GM23338 (cell line): ENCODE results near the gene NFYA. TPM values are rescaled to one million over a fixed set of nuclear protein-coding genes. Genes with fewer than 3 reads are reported as not detected.

ENCODE experiments used
- ATAC-seq: fragments of 200-7000 bp; cut with Tn5 transposase; 3 replicates; pipeline ENCODE4 v1.9.1; 2020
- DNase-seq: peaks from one replicate; pipeline ENCODE4 v3.0.0-alpha.2; 2015; ENCODE audit warnings: low spot score
- H2AFZ ChIP-seq: fragments of 200-600 bp; sonication (generic); 2 replicates; pipeline ENCODE4 v1.8.0; 2016; ENCODE audit warnings: antibody characterized with exemption, mild to moderate bottlenecking, moderate library complexity
- H3F3A ChIP-seq: fragments of 200-600 bp; sonication (generic); replicated peaks from 2 replicates; pipeline ENCODE4 v1.8.0; 2017; ENCODE audit warnings: antibody characterized with exemption, mixed run types, low read depth
- H3K27ac ChIP-seq: fragments of 200-600 bp; sonication (generic); 2 replicates; pipeline ENCODE4 v1.6.1; 2016; ENCODE audit warnings: low read depth
- H3K27me3 ChIP-seq: fragments of 200-600 bp; sonication (generic); 2 replicates; pipeline ENCODE4 v1.8.0; 2016; ENCODE audit warnings: mild to moderate bottlenecking, mixed run types, moderate library complexity; ENCODE audit not compliant: insufficient read depth
- H3K36me3 ChIP-seq: fragments of 200-600 bp; sonication (generic); 2 replicates; pipeline ENCODE4 v1.8.0; 2016; ENCODE audit warnings: mild to moderate bottlenecking; ENCODE audit not compliant: insufficient read depth
- H3K4me1 ChIP-seq: fragments of 200-600 bp; sonication (generic); 2 replicates; pipeline ENCODE4 v1.8.0; 2016; ENCODE audit warnings: mild to moderate bottlenecking, moderate library complexity; ENCODE audit not compliant: insufficient read depth
- H3K4me2 ChIP-seq: fragments of 200-600 bp; sonication (generic); 2 replicates; pipeline ENCODE4 v1.7.1; 2017; ENCODE audit warnings: mixed run types
- H3K4me3 ChIP-seq: fragments of 200-600 bp; sonication (generic); 2 replicates; pipeline ENCODE4 v1.6.1; 2016; ENCODE audit warnings: mixed run types
- H3K79me2 ChIP-seq: fragments of 200-600 bp; sonication (generic); replicated peaks from 2 replicates; pipeline ENCODE4 v1.8.0; 2017; ENCODE audit warnings: mild to moderate bottlenecking; ENCODE audit not compliant: insufficient read depth
- H3K9me2 ChIP-seq: fragments of 200-600 bp; sonication (generic); 2 replicates; pipeline ENCODE4 v1.8.0; 2017; ENCODE audit not compliant: insufficient read depth
- H4K20me1 ChIP-seq: fragments of 200-600 bp; sonication (generic); replicated peaks from 2 replicates; pipeline ENCODE4 v1.8.0; 2017; ENCODE audit warnings: mild to moderate bottlenecking; ENCODE audit not compliant: insufficient read depth
- H3K27ac Mint-ChIP-seq: 2 replicates; pipeline ENCODE4 v1.8.0; 2020; ENCODE audit warnings: inconsistent platforms, mild to moderate bottlenecking, moderate library complexity, mixed read lengths
- H3K27me3 Mint-ChIP-seq: 3 replicates; pipeline ENCODE4 v1.8.0; 2022; ENCODE audit warnings: low read depth, mild to moderate bottlenecking, moderate library complexity, mixed read lengths, inconsistent platforms; ENCODE audit not compliant: insufficient read depth, poor library complexity
- H3K36me3 Mint-ChIP-seq: 3 replicates; pipeline ENCODE4 v1.8.0; 2021; ENCODE audit warnings: low read depth, mild to moderate bottlenecking, inconsistent platforms, moderate library complexity, mixed read lengths
- H3K4me1 Mint-ChIP-seq: 3 replicates; pipeline ENCODE4 v1.8.0; 2020; ENCODE audit warnings: mild to moderate bottlenecking, inconsistent platforms, mixed read lengths
- H3K4me3 Mint-ChIP-seq: 3 replicates; pipeline ENCODE4 v1.8.0; 2021; ENCODE audit warnings: moderate library complexity, mild to moderate bottlenecking, inconsistent platforms, mixed read lengths
- H3K9me3 Mint-ChIP-seq: 3 replicates; pipeline ENCODE4 v1.8.0; 2020; ENCODE audit warnings: moderate library complexity, mild to moderate bottlenecking, inconsistent platforms, mixed read lengths
- EZH2 ChIP-seq: fragments of 200-600 bp; sonication (generic); IDR thresholded peaks from one replicate; pipeline ENCODE4 v1.8.0; 2017; ENCODE audit warnings: antibody characterized with exemption, mild to moderate bottlenecking, low read depth; ENCODE audit not compliant: unreplicated experiment
- EZH2phosphoT487 ChIP-seq: fragments of 200-600 bp; sonication (generic); IDR thresholded peaks from one replicate; pipeline ENCODE4 v1.8.1; 2018; ENCODE audit warnings: antibody characterized with exemption; ENCODE audit not compliant: unreplicated experiment
- JUNB ChIP-seq: IDR thresholded peaks from one replicate; pipeline ENCODE4 v1.6.1; 2016; ENCODE audit warnings: antibody characterized with exemption; ENCODE audit not compliant: unreplicated experiment
- NANOG ChIP-seq: IDR thresholded peaks from 2 replicates; pipeline ENCODE4 v1.6.1; 2016; ENCODE audit warnings: antibody characterized with exemption, borderline replicate concordance
- POLR2AphosphoS5 ChIP-seq: IDR thresholded peaks from 2 replicates; pipeline ENCODE4 v1.6.1; 2016; ENCODE audit warnings: antibody characterized with exemption, low read depth
- STAT1 ChIP-seq: IDR thresholded peaks from one replicate; pipeline ENCODE4 v1.6.1; 2016; ENCODE audit warnings: antibody characterized with exemption; ENCODE audit not compliant: unreplicated experiment
- ZNF114 ChIP-seq: fragments of 250-450 bp; sonication (Bioruptor Pico); IDR thresholded peaks from 2 replicates; pipeline ENCODE4 v1.5.0; 2020; ENCODE audit warnings: mild to moderate bottlenecking, moderate library complexity
- ZNF331 ChIP-seq: fragments of 250-450 bp; sonication (Bioruptor Pico); IDR thresholded peaks from 2 replicates; pipeline ENCODE4 v1.5.0; 2020; ENCODE audit warnings: low read depth, mild to moderate bottlenecking, moderate library complexity
- polyA plus RNA-seq: library from polyadenylated mRNA; unstranded; fragments of >200 nt; fragmentation: Nextera tagmentation; extraction: Ambion mirVana; gene quantifications from 2 replicates; pipeline ENCODE4 v1.2.1, GENCODE V29; 2016
- total RNA-seq: library from RNA; depleted of rRNA; stranded (reverse); fragments of >200 nt; shearing (Covaris generic); gene quantifications from 2 replicates; pipeline ENCODE4 v1.2.3, GENCODE V29; 2014
- TF ChIP-seq, protein P1 (sequence below): IDR thresholded peaks from 2 replicates; pipeline ENCODE4 v1.6.1; 2016; ENCODE audit warnings: antibody characterized with exemption
- TF ChIP-seq, protein P2 (sequence below), 2 experiments: fragments of 200-600 bp in 1 of 2; sonication (generic) in 1 of 2; conservative IDR thresholded peaks; 2 replicates each; pipeline versions ENCODE4 v1.5.1 to v1.6.1; 2016 to 2017; ENCODE audit warnings: antibody characterized with exemption in 2 of 2, low read depth in 2 of 2, mild to moderate bottlenecking in 2 of 2, moderate library complexity in 1 of 2
- TF ChIP-seq, protein P3 (sequence below): IDR thresholded peaks from one replicate; pipeline ENCODE4 v1.6.1; 2018; ENCODE audit warnings: antibody characterized with exemption; ENCODE audit not compliant: unreplicated experiment

The NFYA gene
- total and polyA plus RNA-seq, 2 experiments from 2014 or later = 10.8 to 39.1 TPM

- H3K4me3 Mint-ChIP-seq = no peak overlapping the region
Measured at GRCh38 chr6:41064841-41065240, 7.9 kb upstream of the NFYA start.

GRCh38 chr6:41065550-41066026 is 7.2 kb upstream of the NFYA start:
- H3K4me1 ChIP-seq = peaks cover 4% of the 10 kb centered on the region; the same call in 1 of the 2 replicates
- H3K4me2 ChIP-seq = no peak overlapping the region
- H4K20me1 ChIP-seq = no peaks in the 10 kb centered on the region
- H3K9me2 ChIP-seq = no peaks in the 10 kb centered on the region; the same call in 1 of the 2 replicates
- H3K4me1 Mint-ChIP-seq = peaks cover 2% of the 10 kb centered on the region; the same call in 2 of the 3 replicates
- no peak overlapping the region for H3K27ac Mint-ChIP-seq
- no peak overlapping the region for H3K27ac ChIP-seq
- no peak overlapping the region for H2AFZ ChIP-seq
- no peak overlapping the region for H3K4me3 Mint-ChIP-seq
- no peaks in the 10 kb centered on the region for H3F3A ChIP-seq
- H3K36me3 ChIP-seq = peaks cover 16% of the 10 kb centered on the region; the same call in 1 of the 2 replicates
- H3K79me2 ChIP-seq = peaks cover 6% of the 10 kb centered on the region
- DNase-seq (no peak), ATAC-seq (no peak)
- no peak overlapping the region for H3K4me3 ChIP-seq
- H3K36me3 Mint-ChIP-seq = peaks cover 45% of the 10 kb centered on the region
- H3K9me3 Mint-ChIP-seq = no peaks in the 10 kb centered on the region
- H3K27me3 Mint-ChIP-seq = no peaks in the 10 kb centered on the region
- H3K27me3 ChIP-seq = no peaks in the 10 kb centered on the region
- TF ChIP-seq JUNB = no peak
- TF ChIP-seq EZH2 = no peak
- TF ChIP-seq EZH2phosphoT487 = no peak
- TF ChIP-seq, protein P1, sequence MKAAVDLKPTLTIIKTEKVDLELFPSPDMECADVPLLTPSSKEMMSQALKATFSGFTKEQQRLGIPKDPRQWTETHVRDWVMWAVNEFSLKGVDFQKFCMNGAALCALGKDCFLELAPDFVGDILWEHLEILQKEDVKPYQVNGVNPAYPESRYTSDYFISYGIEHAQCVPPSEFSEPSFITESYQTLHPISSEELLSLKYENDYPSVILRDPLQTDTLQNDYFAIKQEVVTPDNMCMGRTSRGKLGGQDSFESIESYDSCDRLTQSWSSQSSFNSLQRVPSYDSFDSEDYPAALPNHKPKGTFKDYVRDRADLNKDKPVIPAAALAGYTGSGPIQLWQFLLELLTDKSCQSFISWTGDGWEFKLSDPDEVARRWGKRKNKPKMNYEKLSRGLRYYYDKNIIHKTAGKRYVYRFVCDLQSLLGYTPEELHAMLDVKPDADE = no peak
- TF ChIP-seq ZNF331 (CRISPR knock-in tag) = no peak
- TF ChIP-seq, protein P2, sequence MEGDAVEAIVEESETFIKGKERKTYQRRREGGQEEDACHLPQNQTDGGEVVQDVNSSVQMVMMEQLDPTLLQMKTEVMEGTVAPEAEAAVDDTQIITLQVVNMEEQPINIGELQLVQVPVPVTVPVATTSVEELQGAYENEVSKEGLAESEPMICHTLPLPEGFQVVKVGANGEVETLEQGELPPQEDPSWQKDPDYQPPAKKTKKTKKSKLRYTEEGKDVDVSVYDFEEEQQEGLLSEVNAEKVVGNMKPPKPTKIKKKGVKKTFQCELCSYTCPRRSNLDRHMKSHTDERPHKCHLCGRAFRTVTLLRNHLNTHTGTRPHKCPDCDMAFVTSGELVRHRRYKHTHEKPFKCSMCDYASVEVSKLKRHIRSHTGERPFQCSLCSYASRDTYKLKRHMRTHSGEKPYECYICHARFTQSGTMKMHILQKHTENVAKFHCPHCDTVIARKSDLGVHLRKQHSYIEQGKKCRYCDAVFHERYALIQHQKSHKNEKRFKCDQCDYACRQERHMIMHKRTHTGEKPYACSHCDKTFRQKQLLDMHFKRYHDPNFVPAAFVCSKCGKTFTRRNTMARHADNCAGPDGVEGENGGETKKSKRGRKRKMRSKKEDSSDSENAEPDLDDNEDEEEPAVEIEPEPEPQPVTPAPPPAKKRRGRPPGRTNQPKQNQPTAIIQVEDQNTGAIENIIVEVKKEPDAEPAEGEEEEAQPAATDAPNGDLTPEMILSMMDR (conservative IDR thresholded peaks at IDR 0.05; ENCODE audit: low read depth in 2 of 2) = no peak
- TF ChIP-seq, protein P3, sequence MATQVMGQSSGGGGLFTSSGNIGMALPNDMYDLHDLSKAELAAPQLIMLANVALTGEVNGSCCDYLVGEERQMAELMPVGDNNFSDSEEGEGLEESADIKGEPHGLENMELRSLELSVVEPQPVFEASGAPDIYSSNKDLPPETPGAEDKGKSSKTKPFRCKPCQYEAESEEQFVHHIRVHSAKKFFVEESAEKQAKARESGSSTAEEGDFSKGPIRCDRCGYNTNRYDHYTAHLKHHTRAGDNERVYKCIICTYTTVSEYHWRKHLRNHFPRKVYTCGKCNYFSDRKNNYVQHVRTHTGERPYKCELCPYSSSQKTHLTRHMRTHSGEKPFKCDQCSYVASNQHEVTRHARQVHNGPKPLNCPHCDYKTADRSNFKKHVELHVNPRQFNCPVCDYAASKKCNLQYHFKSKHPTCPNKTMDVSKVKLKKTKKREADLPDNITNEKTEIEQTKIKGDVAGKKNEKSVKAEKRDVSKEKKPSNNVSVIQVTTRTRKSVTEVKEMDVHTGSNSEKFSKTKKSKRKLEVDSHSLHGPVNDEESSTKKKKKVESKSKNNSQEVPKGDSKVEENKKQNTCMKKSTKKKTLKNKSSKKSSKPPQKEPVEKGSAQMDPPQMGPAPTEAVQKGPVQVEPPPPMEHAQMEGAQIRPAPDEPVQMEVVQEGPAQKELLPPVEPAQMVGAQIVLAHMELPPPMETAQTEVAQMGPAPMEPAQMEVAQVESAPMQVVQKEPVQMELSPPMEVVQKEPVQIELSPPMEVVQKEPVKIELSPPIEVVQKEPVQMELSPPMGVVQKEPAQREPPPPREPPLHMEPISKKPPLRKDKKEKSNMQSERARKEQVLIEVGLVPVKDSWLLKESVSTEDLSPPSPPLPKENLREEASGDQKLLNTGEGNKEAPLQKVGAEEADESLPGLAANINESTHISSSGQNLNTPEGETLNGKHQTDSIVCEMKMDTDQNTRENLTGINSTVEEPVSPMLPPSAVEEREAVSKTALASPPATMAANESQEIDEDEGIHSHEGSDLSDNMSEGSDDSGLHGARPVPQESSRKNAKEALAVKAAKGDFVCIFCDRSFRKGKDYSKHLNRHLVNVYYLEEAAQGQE = no peak

More at GRCh38 chr6:41064841-41065240, 7.9 kb upstream of the NFYA start:
- no peak overlapping the region for H3K27ac ChIP-seq
- no peaks in the 10 kb centered on the region for H3K79me2 ChIP-seq
- no peak for DNase-seq
- Mint-ChIP-seq H3K27me3 (no peaks in the 10 kb centered on the region), H3K4me1 (no peaks in the 10 kb centered on the region; the same call in 2 of the 3 replicates), H3K9me3 (no peaks in the 10 kb centered on the region), H3K36me3 (peaks cover 44% of the 10 kb centered on the region), H3K27ac (no peak overlapping the region)
- TF ChIP-seq NANOG (no peak), STAT1 (no peak), ZNF114 (CRISPR knock-in tag) (no peak), EZH2 (no peak), POLR2AphosphoS5 (no peak)
- TF ChIP-seq, protein P1 = no peak
- TF ChIP-seq, protein P3 = no peak
- peaks cover 16% of the 10 kb centered on the region; the same call in 1 of the 2 replicates for H3K36me3 ChIP-seq
- H3K4me1 ChIP-seq = no peaks in the 10 kb centered on the region
- H3K9me2 ChIP-seq = no peaks in the 10 kb centered on the region; the same call in 1 of the 2 replicates
- H3K4me3 ChIP-seq = no peak overlapping the region
- no peak for ATAC-seq
- no peak overlapping the region for H2AFZ ChIP-seq
- no peaks in the 10 kb centered on the region for H3F3A ChIP-seq
- no peaks in the 10 kb centered on the region for H3K27me3 ChIP-seq
- H4K20me1 ChIP-seq = no peaks in the 10 kb centered on the region
- no peak overlapping the region for H3K4me2 ChIP-seq
